GM04503 (cell line): ENCODE data around the gene PTPRF.

Experiments
- DNase-seq: peaks from one replicate; pipeline ENCODE4 v3.0.0-alpha.2; 2012; ENCODE audit warnings: low read depth

The PTPRF gene

DNA sequence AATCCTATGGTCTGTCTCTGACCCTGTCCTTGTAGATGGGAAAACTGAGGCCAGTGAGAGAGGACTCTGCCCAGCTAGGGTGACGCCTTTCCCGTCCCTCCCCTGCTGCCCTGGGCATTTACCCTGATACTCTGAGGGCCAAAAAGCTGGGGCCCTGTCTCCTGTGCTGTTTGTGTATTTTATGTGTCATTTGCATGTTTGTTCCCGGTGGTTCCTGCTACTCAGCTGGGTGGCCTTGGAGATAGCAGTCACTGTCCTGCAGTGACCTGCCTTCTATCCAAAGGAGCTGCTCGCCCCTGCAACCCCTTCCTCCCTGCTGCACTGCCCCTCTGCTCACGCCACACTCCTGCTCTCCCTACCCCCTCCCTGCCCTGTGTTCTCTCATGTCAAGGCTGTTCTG lies 78.1 kb downstream of the PTPRF start:
- DNase-seq = no peak

DNA sequence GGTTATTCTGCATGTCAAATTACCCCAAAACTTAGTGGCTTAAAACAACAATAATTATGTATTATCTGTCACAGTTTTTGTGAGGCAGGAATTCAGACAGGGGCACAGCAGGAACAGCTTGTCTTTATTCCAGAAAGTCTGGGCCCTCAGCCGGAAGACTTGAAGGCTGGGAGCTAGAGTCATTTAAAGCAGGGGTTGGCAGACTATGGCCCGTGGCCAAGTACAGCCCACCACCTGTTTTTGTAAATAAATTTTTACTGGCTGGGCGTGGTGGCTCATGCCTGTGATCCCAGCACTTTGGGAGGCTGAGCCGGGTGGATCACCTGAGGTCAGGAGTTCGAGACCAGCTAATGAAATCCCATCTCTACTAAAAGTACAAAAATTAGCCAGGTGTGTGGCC lies 79.7 kb downstream of the PTPRF start:
- DNase-seq = no peak

DNA sequence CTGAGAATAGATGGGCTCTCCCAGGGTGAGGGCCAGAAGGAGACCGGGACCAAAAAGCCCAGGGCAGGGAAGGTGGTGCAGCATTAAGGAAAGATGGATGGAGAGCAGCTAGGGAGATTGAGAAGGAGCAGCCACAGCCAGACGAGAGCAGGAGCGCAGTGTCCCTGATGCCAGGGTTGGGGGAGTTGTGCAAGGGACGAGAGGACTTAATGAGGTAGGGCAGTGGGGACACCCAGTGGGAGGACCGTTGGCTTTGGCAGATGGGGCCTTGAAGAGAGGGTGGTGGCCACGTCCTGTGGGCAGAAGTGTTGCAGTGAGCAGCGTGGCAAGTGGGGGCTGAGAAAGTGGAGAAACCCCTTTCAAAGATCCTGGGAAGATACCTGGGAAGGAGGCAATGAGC lies 81.3 kb downstream of the PTPRF start:
- no peak for DNase-seq

DNA sequence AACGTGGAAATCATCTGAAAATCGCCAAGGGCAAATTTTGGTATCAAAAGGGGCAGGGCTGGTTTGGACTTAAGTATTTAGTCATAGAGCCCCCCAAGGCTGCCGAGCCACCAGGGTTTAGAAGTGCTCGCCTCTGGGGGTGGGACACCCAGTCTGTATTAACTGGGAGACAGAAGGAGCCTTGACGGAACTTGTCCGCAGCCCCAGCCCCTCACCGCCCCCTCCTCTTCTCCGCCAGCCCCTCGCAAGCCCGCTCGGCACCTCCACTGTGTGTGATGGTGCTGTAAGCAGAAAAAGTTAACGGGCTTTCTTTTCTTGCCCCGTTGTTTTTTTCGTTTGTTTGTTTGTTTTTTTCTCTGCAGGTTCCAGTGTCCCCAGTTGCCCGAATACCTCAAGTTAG lies 81.7 kb downstream of the PTPRF start:
- DNase-seq = no peak

DNA sequence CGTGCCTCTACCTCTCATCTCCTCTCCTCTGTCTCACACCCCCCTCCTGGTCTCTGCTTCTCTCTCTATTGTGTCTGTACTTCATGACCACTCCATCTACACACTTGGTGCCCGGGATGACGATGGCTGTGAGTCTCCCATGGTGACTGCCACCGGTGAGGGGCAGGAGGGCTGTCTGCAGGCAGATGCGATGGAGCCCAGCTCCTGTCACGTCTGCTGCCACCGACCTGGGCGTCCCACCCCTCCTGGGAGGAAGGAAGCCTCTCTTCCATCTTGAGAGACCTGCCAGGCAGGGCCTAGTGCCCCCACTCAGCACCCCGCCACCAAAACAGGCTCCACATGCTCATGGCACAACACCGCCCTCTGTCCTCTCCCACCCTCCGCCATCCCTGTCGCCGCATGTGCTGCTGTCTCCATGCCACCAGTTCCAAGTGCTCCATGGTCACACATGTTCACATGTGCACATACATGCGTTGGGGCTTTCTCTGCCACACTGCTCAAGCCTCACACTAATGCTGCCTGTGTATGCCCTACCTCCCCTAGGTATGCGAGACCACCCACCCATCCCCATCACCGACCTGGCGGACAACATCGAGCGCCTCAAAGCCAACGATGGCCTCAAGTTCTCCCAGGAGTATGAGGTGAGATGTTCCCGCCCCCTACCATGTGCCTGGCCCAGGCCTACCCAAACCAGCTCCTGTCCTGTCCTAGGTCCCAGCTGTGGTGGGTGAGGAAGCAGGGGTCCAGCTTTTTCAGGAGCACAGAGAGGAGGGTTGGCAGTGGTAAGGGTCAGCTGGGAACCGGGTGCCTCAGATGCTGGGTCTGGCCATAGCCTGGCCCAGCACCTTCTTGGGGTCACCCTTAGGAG lies 82.6 kb downstream of the PTPRF start:
- DNase-seq = no peak

DNA sequence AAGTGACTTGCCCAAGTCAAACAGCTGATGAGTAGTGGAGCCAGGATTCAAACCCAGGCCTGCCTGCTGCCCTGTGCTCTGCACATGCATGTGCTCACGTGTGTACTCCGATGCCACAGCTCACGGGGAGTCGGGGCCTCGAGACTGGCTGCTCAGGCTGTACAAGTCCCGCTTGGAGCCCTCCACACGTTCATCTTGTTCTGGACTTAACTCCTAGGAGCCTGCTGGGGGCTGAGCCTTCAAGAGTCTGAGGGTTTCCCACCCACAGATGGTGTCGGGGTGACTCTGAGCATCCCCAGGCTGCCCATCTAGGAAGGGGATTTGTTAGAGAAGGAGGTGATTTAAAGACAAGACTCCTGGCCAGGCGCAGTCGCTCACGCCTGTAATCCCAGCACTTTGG lies 83.5 kb downstream of the PTPRF start:
- no peak for DNase-seq

DNA sequence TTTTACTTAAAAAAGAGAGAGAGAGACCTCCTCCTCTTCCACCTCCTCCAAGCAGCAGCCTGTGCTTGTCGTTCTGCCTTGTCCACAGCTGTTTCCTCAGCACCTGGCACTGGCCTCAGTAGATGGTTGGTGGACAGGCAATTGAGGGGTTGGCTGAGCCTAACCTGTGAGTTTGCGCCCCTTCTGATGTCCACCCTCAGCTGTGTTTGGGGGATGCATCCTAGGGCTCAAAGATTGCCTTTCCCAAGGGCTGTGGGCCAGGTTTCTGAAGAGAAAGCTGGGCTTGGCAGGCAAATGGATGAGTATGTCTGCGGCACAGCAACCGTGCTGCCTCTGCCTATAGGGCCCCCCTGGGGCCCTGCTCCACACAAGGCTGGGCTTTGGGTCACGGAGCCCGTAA lies 84.2 kb downstream of the PTPRF start:
- DNase-seq = no peak

DNA sequence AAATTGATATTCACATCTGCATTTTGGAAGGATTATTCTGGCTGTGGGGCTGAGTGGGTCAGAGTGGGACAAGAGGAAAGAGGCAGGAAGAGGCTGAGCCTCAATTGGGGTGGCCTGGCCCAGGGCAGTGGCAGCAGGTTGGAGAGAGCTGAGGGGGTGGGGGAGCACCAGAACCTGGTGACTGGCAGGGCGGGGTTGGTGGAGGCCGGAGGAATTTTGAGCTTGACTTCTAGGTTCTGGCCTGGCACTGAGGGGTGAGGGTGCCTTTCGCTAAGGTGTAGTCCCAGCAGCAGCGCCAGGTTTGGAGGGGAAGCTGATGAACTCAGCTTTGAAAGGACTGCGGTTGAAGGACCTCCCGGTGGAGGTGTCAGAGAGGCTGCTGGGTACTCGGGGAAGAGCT lies 85.7 kb downstream of the PTPRF start:
- no peak for DNase-seq

DNA sequence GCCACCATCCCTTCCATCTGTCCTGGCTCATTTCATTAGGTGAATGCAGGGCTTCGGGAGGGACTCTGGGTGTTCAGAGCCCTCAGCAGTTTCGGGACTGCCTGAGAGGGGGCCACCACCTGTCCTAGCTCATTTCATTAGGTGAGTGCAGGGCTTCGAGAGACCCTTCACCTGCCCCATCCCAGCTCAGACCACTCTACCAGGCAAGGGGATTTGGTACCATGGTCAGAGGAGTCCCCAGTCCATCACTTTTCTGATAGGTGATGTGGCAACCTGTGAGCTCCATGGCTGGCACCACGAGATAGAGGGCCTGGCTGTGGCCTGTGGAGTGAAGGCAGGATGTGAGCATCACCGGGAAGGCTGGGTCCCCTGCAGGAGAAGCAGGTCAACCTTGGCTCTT lies 86.3 kb downstream of the PTPRF start:
- DNase-seq = no peak

DNA sequence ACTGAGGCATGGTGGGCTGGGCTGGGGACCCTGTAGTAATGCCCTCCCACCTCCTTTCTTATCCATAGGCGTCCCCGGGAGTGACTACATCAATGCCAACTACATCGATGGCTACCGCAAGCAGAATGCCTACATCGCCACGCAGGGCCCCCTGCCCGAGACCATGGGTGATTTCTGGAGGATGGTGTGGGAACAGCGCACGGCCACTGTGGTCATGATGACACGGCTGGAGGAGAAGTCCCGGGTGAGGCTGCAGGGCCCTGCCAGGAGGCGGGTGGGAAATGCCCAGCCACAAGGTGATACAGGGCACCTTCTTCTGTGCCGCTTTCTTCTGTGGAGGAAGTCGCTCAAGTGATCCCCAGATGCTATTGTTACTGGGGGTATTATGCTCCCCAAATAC lies 87.0 kb downstream of the PTPRF start:
- no peak for DNase-seq

DNA sequence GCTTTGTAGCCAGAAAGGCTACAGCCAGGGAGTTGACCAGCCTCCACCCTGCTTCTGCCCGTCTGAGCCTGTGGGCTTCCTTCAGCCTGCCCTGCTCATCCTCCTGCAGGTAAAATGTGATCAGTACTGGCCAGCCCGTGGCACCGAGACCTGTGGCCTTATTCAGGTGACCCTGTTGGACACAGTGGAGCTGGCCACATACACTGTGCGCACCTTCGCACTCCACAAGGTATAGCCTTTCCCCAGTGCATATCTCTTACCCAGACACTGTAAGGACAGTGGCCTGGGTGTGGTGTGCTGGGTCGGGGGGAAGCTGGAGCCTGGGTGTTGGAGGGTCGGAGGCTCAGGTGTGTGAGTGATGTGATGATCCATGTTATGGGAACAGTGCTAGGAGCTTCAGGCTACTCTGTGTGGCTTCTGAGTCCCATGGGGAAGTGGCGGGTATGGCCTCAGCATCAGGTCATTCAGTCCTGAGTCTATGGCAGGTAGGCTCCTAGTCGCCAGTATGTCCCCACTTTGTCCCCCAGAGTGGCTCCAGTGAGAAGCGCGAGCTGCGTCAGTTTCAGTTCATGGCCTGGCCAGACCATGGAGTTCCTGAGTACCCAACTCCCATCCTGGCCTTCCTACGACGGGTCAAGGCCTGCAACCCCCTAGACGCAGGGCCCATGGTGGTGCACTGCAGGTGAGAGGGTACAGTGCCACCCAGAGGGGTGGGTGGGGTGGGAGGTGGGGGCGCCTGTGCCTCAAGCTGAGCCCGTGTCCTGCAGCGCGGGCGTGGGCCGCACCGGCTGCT lies 88.0 kb downstream of the PTPRF start:
- DNase-seq = no peak

DNA sequence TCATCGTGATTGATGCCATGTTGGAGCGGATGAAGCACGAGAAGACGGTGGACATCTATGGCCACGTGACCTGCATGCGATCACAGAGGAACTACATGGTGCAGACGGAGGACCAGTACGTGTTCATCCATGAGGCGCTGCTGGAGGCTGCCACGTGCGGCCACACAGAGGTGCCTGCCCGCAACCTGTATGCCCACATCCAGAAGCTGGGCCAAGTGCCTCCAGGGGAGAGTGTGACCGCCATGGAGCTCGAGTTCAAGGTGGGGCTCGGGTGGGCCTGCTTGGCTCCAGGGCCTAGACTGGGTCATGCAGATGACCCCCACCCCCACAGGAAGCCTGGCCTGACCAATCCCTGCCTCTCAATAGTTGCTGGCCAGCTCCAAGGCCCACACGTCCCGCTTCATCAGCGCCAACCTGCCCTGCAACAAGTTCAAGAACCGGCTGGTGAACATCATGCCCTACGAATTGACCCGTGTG lies 88.7 kb downstream of the PTPRF start:
- no peak for DNase-seq

DNA sequence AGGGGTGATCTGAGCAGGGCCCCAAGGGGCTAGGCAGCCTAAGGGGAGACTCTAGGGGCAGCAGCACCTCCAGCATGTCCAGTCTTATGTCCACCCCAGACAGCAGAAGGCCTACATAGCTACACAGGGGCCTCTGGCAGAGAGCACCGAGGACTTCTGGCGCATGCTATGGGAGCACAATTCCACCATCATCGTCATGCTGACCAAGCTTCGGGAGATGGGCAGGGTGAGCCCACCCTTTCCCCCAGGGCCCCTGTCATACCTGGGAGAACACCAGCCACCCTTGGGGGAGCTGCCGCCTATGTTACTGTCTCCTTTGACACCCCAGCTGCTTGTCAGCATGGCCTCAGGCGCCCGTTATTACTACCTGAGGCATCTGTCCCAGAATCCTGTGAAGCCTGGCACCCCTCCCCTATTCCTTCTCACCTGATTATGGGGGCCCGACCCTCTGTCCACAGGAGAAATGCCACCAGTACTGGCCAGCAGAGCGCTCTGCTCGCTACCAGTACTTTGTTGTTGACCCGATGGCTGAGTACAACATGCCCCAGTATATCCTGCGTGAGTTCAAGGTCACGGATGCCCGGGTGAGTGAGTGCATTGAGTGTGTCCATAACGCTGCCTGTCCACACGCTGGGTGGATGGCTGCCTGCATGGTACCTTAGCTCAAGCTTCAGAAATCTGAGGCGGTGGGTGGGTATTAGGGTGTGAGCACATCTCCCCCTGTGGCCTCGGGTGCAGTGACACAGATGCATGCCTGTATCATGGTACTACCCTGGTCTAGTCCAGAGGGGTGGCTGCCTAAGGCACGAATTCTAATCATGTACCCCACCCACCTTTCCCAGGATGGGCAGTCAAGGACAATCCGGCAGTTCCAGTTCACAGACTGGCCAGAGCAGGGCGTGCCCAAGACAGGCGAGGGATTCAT lies 89.6 kb downstream of the PTPRF start:
- no peak for DNase-seq

DNA sequence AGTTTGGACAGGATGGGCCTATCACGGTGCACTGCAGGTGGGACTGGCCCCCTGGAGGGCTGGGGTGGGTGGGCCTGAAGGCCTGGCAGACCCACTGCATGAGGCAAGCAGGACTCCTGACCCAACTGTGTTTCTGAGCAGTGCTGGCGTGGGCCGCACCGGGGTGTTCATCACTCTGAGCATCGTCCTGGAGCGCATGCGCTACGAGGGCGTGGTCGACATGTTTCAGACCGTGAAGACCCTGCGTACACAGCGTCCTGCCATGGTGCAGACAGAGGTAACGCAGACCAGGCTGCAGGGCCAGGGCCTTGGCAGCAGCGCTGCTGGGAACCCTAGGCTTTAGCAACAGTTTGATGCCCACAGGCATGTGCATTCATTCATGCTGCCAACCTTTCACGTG lies 90.3 kb downstream of the PTPRF start:
- no peak for DNase-seq

DNA sequence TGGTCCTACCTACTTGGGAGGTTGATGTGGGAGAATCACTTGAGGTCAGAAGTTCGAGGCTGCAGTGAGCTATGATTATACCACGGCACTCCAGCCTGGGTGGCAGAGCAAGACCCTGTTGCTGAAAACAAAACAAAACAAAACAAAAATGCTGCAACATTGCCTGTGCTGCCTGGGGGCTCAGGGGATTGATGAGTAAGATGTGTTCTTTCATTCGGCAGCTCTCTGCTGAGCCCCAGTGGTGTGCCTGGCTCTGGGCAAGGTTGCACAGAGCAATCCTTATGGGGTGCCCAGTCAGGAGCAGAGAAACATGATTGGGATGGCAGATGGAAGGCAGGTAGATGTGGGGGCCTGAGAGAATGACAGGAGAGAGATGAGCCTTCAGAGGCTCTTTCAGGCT lies 90.7 kb downstream of the PTPRF start:
- DNase-seq = no peak

DNA sequence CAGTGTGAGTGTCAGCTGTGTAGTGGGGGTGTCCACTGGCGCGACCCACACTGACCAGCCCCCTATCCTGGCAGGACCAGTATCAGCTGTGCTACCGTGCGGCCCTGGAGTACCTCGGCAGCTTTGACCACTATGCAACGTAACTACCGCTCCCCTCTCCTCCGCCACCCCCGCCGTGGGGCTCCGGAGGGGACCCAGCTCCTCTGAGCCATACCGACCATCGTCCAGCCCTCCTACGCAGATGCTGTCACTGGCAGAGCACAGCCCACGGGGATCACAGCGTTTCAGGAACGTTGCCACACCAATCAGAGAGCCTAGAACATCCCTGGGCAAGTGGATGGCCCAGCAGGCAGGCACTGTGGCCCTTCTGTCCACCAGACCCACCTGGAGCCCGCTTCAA lies 91.2 kb downstream of the PTPRF start:
- no peak for DNase-seq

DNA sequence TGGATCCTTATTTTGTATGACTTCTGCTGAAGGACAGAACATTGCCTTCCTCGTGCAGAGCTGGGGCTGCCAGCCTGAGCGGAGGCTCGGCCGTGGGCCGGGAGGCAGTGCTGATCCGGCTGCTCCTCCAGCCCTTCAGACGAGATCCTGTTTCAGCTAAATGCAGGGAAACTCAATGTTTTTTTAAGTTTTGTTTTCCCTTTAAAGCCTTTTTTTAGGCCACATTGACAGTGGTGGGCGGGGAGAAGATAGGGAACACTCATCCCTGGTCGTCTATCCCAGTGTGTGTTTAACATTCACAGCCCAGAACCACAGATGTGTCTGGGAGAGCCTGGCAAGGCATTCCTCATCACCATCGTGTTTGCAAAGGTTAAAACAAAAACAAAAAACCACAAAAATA lies 91.8 kb downstream of the PTPRF start:
- peak; percentile 76 for DNase-seq

DNA sequence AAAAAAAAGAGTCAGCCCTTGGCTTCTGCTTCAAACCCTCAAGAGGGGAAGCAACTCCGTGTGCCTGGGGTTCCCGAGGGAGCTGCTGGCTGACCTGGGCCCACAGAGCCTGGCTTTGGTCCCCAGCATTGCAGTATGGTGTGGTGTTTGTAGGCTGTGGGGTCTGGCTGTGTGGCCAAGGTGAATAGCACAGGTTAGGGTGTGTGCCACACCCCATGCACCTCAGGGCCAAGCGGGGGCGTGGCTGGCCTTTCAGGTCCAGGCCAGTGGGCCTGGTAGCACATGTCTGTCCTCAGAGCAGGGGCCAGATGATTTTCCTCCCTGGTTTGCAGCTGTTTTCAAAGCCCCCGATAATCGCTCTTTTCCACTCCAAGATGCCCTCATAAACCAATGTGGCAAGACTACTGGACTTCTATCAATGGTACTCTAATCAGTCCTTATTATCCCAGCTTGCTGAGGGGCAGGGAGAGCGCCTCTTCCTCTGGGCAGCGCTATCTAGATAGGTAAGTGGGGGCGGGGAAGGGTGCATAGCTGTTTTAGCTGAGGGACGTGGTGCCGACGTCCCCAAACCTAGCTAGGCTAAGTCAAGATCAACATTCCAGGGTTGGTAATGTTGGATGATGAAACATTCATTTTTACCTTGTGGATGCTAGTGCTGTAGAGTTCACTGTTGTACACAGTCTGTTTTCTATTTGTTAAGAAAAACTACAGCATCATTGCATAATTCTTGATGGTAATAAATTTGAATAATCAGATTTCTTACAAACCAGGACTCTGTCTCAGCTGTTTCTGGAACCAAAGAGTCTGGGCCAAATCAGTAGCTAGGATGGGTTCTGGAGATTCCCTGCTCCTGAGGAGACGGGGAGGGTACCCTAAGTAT lies 92.5 kb downstream of the PTPRF start:
- peak; percentile 32 for DNase-seq

DNA sequence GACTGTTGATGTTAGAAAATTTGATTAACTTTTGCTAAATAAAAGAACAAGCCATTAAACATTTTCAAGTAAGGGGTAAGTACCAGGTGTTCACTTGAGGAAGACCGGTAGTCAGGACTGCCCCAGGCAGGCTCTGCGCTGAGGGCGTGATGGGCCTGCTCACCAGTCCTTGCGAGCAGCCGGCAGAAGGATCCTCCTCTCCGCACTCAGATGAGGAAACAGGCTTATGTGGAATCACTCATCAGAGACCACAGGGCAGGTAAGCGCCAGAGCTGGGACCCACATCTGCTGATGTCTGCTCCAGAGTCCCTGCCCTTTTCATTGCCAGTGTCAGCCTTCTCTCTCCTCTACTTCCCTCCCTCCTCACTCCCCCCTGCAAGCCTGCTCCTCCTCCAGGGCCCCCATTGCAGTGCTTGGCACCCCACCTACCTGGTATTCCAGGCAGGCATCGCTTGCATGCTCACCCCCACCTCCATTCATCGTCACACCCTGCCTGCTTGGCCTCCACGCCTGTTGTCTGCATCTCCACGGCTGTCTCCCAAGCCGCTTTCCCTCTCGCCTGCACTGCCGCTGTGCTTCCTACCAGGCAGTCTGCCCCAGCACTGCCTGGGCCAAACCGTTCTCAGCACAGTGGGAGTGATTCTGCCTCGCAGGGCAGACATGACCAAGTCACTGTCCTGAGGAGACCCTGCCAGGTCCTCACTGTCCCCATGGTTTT lies 94.5 kb downstream of the PTPRF start:
- DNase-seq = no peak

DNA sequence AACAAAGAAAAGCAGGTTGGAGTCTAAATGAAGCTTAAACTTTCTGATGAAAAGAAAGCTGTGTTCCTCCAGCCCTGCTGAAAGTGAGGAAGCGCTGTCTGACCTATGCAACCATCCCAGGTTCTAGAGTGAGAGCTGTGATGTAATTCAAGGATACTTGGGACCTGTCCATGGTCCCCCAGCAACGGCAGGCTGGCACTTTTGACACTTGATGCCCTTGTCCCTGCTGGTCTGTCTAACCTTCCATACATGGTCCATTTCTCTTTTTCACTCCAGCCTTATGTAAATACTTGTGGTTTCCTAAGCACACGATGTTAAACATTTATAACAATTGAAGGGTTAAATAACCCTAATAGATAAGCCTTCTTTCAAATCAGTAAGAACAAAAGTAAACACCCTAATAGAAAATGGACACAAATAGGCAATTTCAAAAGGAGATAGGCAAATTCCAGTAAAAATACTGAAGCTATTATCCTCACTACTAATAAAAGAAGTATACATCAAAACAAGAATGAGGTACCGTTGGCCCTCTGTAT lies 101.5 kb downstream of the PTPRF start:
- no peak for DNase-seq
